H9 (cell line): ENCODE results near the gene LYPLA2. TPM values are rescaled to one million over a fixed set of nuclear protein-coding genes. Genes with fewer than 3 reads are reported as not detected.

Experiments used
- DNase-seq: peaks from one replicate; pipeline ENCODE4 v3.0.0-alpha.2; 2017
- H2AFZ ChIP-seq: one replicate; pipeline ENCODE4 v1.6.1; 2013; ENCODE audit warnings: mild to moderate bottlenecking, low read length, control low read depth, moderate library complexity
- H2AK5ac ChIP-seq: 2 replicates; pipeline ENCODE4 v1.6.1; 2013; ENCODE audit warnings: low read length, control low read depth, mixed read lengths; ENCODE audit not compliant: insufficient read length
- H2BK120ac ChIP-seq: one replicate; pipeline ENCODE4 v1.6.1; 2013; ENCODE audit warnings: low read depth, mild to moderate bottlenecking, low read length, control low read depth, inconsistent platforms; ENCODE audit not compliant: poor library complexity, severe bottlenecking
- H2BK12ac ChIP-seq: 2 replicates; pipeline ENCODE4 v1.6.1; 2013; ENCODE audit warnings: low read length, control low read depth, mixed read lengths, low read depth; ENCODE audit not compliant: insufficient read length
- H2BK15ac ChIP-seq: 2 replicates; pipeline ENCODE4 v1.6.1; 2013; ENCODE audit warnings: low read depth, low read length, control low read depth
- H2BK20ac ChIP-seq: one replicate; pipeline ENCODE4 v1.6.1; 2013; ENCODE audit warnings: low read depth, mild to moderate bottlenecking, low read length, control low read depth, inconsistent platforms; ENCODE audit not compliant: poor library complexity, severe bottlenecking
- H2BK5ac ChIP-seq: 2 replicates; pipeline ENCODE4 v1.6.1; 2013; ENCODE audit warnings: low read length, control low read depth, mixed read lengths; ENCODE audit not compliant: insufficient read length
- H3K14ac ChIP-seq: 2 replicates; pipeline ENCODE4 v1.6.1; 2013; ENCODE audit warnings: low read length, control low read depth; ENCODE audit not compliant: insufficient read depth
- H3K18ac ChIP-seq: 2 replicates; pipeline ENCODE4 v1.6.1; 2013; ENCODE audit warnings: low read depth, mild to moderate bottlenecking, mixed read lengths, low read length, control low read depth; ENCODE audit not compliant: insufficient read length
- H3K23ac ChIP-seq: 2 replicates; pipeline ENCODE4 v1.6.1; 2013; ENCODE audit warnings: low read length, control low read depth, mixed read lengths, low read depth; ENCODE audit not compliant: insufficient read length
- H3K23me2 ChIP-seq: 2 replicates; pipeline ENCODE4 v1.6.1; 2013; ENCODE audit warnings: low read depth, mild to moderate bottlenecking, mixed read lengths, low read length, control low read depth; ENCODE audit not compliant: insufficient read length, poor library complexity, severe bottlenecking
- H3K27ac ChIP-seq: 2 replicates; pipeline ENCODE4 v1.5.1; 2013; ENCODE audit warnings: low read length, control low read depth, mixed read lengths, low read depth; ENCODE audit not compliant: insufficient read length
- H3K27me3 ChIP-seq: 2 replicates; pipeline ENCODE4 v1.6.1; 2013; ENCODE audit warnings: low read length, control low read depth, inconsistent platforms; ENCODE audit not compliant: insufficient read depth
- H3K4ac ChIP-seq: 2 replicates; pipeline ENCODE4 v1.6.1; 2013; ENCODE audit warnings: low read depth, mild to moderate bottlenecking, control low read depth, inconsistent platforms, low read length, moderate library complexity
- H3K4me1 ChIP-seq: 2 replicates; pipeline ENCODE4 v1.6.1; 2013; ENCODE audit warnings: low read length, control low read depth, inconsistent platforms; ENCODE audit not compliant: insufficient read depth
- H3K4me2 ChIP-seq: 2 replicates; pipeline ENCODE4 v1.6.1; 2013; ENCODE audit warnings: low read length, control low read depth, mixed read lengths; ENCODE audit not compliant: insufficient read length, insufficient read depth
- H3K56ac ChIP-seq: 2 replicates; pipeline ENCODE4 v1.6.1; 2013; ENCODE audit warnings: low read depth, mild to moderate bottlenecking, mixed read lengths, low read length, control low read depth; ENCODE audit not compliant: insufficient read length
- H3K79me1 ChIP-seq: 2 replicates; pipeline ENCODE4 v1.6.1; 2013; ENCODE audit warnings: low read depth, mild to moderate bottlenecking, moderate library complexity, low read length, control low read depth, inconsistent platforms; ENCODE audit not compliant: insufficient read depth, poor library complexity, severe bottlenecking
- H3K79me2 ChIP-seq: 2 replicates; pipeline ENCODE4 v1.6.1; 2013; ENCODE audit warnings: low read length, control low read depth, inconsistent platforms; ENCODE audit not compliant: insufficient read depth
- H3K9ac ChIP-seq: 2 replicates; pipeline ENCODE4 v1.6.1; 2013; ENCODE audit warnings: low read length, control low read depth, mixed read lengths; ENCODE audit not compliant: insufficient read length; ENCODE audit errors: extremely low read depth
- H3K9me3 ChIP-seq: one replicate; pipeline ENCODE4 v1.6.1; 2013; ENCODE audit warnings: low read depth, low read length, inconsistent platforms; ENCODE audit not compliant: control insufficient read depth
- H3T11ph ChIP-seq: one replicate; pipeline ENCODE4 v1.6.1; 2013; ENCODE audit warnings: mild to moderate bottlenecking, low read length, control low read depth, inconsistent platforms
- H4K20me1 ChIP-seq: one replicate; pipeline ENCODE4 v1.6.1; 2013; ENCODE audit not compliant: control insufficient read depth, insufficient read length, insufficient read depth
- H4K5ac ChIP-seq: 2 replicates; pipeline ENCODE4 v1.6.1; 2013; ENCODE audit warnings: low read depth, mild to moderate bottlenecking, mixed read lengths, low read length, control low read depth; ENCODE audit not compliant: insufficient read length
- H4K8ac ChIP-seq: replicated peaks from 2 replicates; pipeline ENCODE4 v1.6.1; 2013; ENCODE audit warnings: low read length, control low read depth, mixed read lengths, low read depth; ENCODE audit not compliant: insufficient read length
- H4K91ac ChIP-seq: 2 replicates; pipeline ENCODE4 v1.6.1; 2013; ENCODE audit warnings: low read depth, mild to moderate bottlenecking, moderate library complexity, mixed read lengths, low read length, control low read depth; ENCODE audit not compliant: insufficient read length
- H3K27ac Mint-ChIP-seq, 3 experiments: 2 replicates in 2 of 3; 3 replicates in 1 of 3; pipeline ENCODE4 v1.8.0; 2020 to 2021; ENCODE audit warnings: mixed read lengths in 3 of 3, mild to moderate bottlenecking in 1 of 3, moderate library complexity in 1 of 3
- H3K27me3 Mint-ChIP-seq: 2 replicates; pipeline ENCODE4 v1.8.0; 2021; ENCODE audit warnings: low read depth, mild to moderate bottlenecking, moderate library complexity, mixed read lengths
- H3K36me3 Mint-ChIP-seq, 3 experiments: 2 replicates in 2 of 3; 3 replicates in 1 of 3; pipeline ENCODE4 v1.8.0; 2020 to 2021; ENCODE audit warnings: low read depth in 3 of 3, mixed read lengths in 3 of 3; ENCODE audit not compliant: insufficient read depth in 1 of 3
- H3K4me1 Mint-ChIP-seq, 2 experiments: 2 replicates each; pipeline ENCODE4 v1.8.0; 2020; ENCODE audit warnings: mixed read lengths in 2 of 2
- H3K4me3 Mint-ChIP-seq, 2 experiments: 2 replicates in 1 of 2; 3 replicates in 1 of 2; pipeline ENCODE4 v1.8.0; 2020 to 2021; ENCODE audit warnings: mild to moderate bottlenecking in 2 of 2, mixed read lengths in 2 of 2, moderate library complexity in 1 of 2
- H3K9me3 Mint-ChIP-seq, 2 experiments: 2 replicates in 1 of 2; 3 replicates in 1 of 2; pipeline ENCODE4 v1.8.0; 2020; ENCODE audit warnings: mild to moderate bottlenecking in 2 of 2, mixed read lengths in 2 of 2, moderate library complexity in 1 of 2
- CTCF ChIP-seq: fragments of 200-600 bp; sonication (generic); conservative IDR thresholded peaks from 3 replicates; pipeline ENCODE4 v1.8.0; 2021; ENCODE audit warnings: antibody characterized with exemption, mild to moderate bottlenecking
- WGBS: extraction: QIAGEN DNeasy Blood & Tissue Kit; methylation state at CpG from one replicate; pipeline ENCODE4 v1.1.7; 2013; ENCODE audit warnings: missing lambda C conversion rate, low lambda C conversion rate, mixed read lengths; ENCODE audit not compliant: insufficient read length; ENCODE audit errors: extremely low coverage; 5-methylcytosine and 5-hydroxymethylcytosine counted together
- total RNA-seq: library from RNA; stranded (reverse); gene quantifications from 2 replicates; pipeline ENCODE4 v1.2.1, GENCODE V29; 2021

The LYPLA2 gene
- total RNA-seq, 1 experiment from 2014 or later: 118 TPM

- Histone ChIP-seq H3K23me2 (peaks cover 16% of the 10 kb centered on the region), H3K79me1 (peaks cover 8% of the 10 kb centered on the region), H2AFZ (no peak overlapping the region), H2BK12ac (no peak overlapping the region), H3K4me1 (no peaks in the 10 kb centered on the region), H4K8ac (no peak overlapping the region), H3K27ac (no peak overlapping the region), H2BK5ac (no peak overlapping the region), H3K27me3 (no peaks in the 10 kb centered on the region), H3K4me2 (peak overlapping the region; percentile 96), H3T11ph (no peak overlapping the region), H2AK5ac (no peak overlapping the region), H3K4ac (no peak overlapping the region), H3K23ac (no peak overlapping the region), H2BK15ac (no peak overlapping the region), H4K5ac (no peak overlapping the region), H3K18ac (no peak overlapping the region), H2BK120ac (no peak overlapping the region), H2BK20ac (no peak overlapping the region), H4K20me1 (no peaks in the 10 kb centered on the region), H3K56ac (no peak overlapping the region), H3K79me2 (peaks cover 6% of the 10 kb centered on the region; the same call in 1 of the 2 replicates), H3K14ac (no peak overlapping the region), H3K9ac (peak overlapping the region; percentile 11), H3K9me3 (no peaks in the 10 kb centered on the region), H4K91ac (no peak overlapping the region)
- H3K27me3 Mint-ChIP-seq: no peaks in the 10 kb centered on the region
- no CpG with 5 or more reads among the region's 15 CpGs for WGBS
- H3K9me3 Mint-ChIP-seq: no peaks in the 10 kb centered on the region
- no peak for TF ChIP-seq CTCF
- peak overlapping the region; percentile 98 to 99 for H3K4me3 Mint-ChIP-seq
- peaks cover 11 to 20% of the 10 kb centered on the region in 2 experiments for H3K4me1 Mint-ChIP-seq
- peak; percentile 82 for DNase-seq
- H3K27ac Mint-ChIP-seq: peak overlapping the region; percentile 91 to 94 (median 92)
- H3K36me3 Mint-ChIP-seq: peaks cover 18 to 49% (median 38%) of the 10 kb centered on the region in 3 experiments
These were observed 637 bp downstream of the LYPLA2 start for GRCh38 chr1:23791516-23792047.
